GM13977 (cell line): ENCODE results near the gene COBLL1.

Experiments used
- DNase-seq: peaks from one replicate; pipeline ENCODE4 v3.0.0; 2012; ENCODE audit warnings: low spot score
- in situ Hi-C: fragments of 300-500 bp; cut with MboI; formaldehyde crosslinking; loops from one replicate; pipeline ENCODE4 v1.12.0; 2022; ENCODE audit warnings: low sequenced_read_pairs, low pct_unique_long_range_greater_than_20kb, mixed read lengths, inconsistent platforms; ENCODE audit not compliant: unreplicated experiment
- TF ChIP-seq, protein P1 (sequence below): IDR thresholded peaks from 2 replicates; pipeline ENCODE4 v1.5.1; 2012; ENCODE audit warnings: mild to moderate bottlenecking, control low read depth; ENCODE audit not compliant: insufficient read depth; ENCODE audit errors: extremely low read depth, missing control alignments

COBLL1 gene

DNA sequence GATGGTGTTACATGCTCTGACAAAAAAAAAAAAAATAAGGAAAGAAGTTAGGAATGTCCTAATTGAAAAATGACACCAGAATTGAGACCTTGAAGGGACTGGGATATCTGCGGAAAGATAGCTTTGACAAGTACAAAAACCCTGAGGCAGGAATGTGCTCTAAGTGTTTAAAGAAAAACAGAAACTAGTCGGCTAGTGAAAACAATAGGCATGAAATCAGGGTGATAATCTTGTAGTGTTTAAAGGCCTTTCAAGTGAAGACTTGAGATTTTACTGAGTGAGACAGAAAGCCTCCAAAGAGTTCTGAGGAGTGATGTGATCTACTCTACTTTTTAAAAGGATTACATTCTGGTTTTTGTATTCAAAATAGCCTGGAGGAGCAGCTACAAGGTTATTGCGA lies 107.4 kb downstream of the COBLL1 start:
- no peak for DNase-seq
- TF ChIP-seq, protein P1, sequence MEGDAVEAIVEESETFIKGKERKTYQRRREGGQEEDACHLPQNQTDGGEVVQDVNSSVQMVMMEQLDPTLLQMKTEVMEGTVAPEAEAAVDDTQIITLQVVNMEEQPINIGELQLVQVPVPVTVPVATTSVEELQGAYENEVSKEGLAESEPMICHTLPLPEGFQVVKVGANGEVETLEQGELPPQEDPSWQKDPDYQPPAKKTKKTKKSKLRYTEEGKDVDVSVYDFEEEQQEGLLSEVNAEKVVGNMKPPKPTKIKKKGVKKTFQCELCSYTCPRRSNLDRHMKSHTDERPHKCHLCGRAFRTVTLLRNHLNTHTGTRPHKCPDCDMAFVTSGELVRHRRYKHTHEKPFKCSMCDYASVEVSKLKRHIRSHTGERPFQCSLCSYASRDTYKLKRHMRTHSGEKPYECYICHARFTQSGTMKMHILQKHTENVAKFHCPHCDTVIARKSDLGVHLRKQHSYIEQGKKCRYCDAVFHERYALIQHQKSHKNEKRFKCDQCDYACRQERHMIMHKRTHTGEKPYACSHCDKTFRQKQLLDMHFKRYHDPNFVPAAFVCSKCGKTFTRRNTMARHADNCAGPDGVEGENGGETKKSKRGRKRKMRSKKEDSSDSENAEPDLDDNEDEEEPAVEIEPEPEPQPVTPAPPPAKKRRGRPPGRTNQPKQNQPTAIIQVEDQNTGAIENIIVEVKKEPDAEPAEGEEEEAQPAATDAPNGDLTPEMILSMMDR, result no peak
- in situ Hi-C loops, result loop anchor here (25.0 kb wide), 1 partner anchor 178 kb away; no protein-coding TSS in a partner anchor

DNA sequence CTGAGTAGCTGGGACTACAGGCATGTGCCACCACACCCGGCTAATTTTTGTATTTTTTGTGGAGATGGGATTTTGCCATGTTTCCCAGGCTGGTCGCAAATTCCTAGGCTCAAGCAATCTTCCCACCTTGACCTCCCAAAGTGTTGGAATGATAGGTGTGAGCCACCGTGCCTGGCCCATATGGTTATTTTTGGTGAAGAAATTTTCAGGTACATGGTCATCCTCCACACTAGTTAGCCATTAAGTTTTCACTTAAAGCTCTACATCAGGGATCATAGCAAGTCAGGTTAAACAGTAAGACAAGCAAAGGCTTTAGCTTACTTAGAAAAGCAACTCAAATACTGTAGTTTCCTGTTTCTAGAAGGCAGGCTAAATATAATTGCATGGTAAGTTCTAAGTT lies 116.1 kb downstream of the COBLL1 start:
- DNase-seq, result no peak
- in situ Hi-C loops, result loop anchor here (25.0 kb wide), 1 partner anchor 187 kb away; no protein-coding TSS in a partner anchor
- TF ChIP-seq, protein P1, result no peak

DNA sequence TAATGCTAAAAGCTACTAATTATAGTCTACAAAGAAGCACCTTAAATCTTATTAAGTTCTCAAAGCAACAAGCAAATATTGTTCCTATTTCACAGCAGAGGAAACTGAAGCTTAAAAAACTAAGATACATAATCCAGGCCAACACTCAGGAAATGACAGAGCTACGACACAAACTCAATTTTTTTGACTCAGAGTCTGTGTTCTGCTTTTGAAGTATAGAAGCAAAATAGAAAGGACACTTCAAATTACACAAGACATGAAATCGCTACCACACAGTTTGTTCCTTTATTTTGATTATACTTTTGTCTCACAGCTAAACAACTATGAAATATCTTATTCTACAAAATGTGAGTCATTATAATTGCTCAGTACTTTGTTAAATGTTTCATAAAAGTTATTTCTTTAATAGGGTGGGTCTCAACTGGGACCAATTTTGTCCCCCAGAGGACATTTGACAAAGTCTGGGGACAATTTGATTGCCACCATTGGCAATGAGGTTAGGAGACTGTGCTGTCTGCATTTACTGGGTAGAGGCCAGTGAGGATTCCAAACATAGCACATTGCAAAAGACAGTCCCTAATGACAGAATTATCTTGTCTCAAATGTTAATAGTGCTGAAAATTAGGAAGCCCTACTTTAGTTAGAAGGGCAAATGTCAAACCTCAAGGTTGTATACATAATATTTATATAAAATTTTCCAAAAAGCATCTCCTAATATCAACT lies 118.8 kb downstream of the COBLL1 start:
- TF ChIP-seq, protein P1, result no peak
- in situ Hi-C loops, result no loop called here
- no peak for DNase-seq

DNA sequence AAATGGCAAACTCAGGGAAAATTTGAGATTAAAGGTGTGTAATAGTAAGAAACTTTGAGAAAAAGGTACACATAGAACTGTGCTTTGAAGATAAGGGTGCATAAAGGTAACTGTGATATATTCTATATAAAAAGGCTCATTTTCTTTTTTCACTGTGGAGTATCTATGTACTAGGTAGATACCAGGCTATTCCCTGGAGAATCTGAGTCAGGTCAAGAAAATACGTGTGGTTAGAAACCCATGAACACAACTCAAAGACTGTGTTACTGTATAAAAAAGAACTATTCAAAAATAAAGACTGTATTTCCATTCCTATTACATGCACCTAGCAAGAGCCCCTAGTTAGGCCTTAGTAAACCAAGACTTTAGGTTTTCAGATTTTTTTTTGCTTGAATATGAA lies 120.2 kb downstream of the COBLL1 start:
- DNase-seq, result no peak
- in situ Hi-C loops, result no loop called here
- TF ChIP-seq, protein P1, result no peak

DNA sequence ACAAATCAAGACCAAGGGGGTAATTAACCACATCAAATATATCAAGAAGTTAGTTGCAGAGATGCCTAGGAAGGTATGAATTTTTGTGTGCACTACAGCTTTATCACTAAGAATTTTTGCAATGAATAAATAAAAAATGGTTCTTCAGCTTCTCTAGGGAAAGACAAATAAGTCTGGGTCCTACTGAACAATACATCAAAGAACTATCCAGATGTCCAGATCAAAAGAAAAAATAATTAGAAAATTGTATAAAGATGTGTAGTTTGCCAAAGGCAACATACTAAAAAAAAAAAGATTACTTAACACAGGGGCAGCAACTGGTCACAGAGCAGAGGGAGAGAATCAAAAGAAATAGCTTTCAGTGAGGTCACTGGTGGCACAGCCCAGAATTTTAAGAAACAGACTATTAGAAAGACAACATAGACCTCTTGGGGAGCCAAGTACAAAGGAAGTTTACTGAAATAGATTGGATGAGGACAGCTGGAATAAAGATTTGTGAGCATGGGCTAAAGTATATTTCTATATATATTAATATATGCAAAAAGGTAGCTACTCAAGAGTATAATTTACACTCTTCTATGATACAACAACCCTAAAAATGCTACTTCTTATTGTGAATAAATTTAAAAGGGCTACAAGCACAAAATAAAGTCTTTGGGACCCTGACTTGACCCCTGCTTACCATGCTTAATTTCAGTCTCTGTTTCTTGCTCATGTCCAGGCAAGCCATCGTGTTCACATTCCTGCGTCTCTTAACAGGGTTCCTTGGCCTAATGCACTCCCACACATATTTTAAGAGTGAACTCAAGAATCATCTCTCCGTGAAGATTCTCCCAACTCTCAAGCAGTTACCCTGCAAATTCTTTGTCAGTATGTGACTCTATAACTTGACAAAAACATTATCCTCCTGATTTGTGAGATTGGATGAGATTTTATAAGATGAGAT lies 121.4 kb downstream of the COBLL1 start:
- in situ Hi-C loops, result no loop called here
- DNase-seq, result no peak
- TF ChIP-seq, protein P1, result no peak

GRCh38 chr2:164717000-164717803 lies 124.4 kb downstream of the COBLL1 start:
- in situ Hi-C loops, result no loop called here
- TF ChIP-seq, protein P1, result peak; percentile 51
- DNase-seq, result no peak
